ENCODE data around the gene RSRC1.

DNA sequence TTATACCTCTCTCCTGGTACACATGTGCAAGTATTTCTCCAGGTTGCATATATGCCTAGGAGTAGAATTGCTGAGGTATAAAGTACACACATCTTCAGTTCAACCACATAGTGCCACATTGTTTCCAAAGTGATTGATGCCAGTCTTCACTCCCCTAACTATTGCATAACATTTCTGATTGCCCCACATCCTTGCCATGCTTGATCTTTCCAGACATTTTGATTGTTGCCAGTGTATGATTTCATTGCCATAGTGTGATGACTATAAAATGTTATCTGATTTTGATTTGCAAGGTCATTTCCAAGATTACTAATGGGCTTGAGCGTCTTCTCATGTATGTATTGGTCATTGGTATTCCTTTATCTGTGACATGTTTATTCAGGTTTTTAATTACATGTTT is 400.0 kb downstream of the RSRC1 start:
- TF ChIP-seq, protein P1, sequence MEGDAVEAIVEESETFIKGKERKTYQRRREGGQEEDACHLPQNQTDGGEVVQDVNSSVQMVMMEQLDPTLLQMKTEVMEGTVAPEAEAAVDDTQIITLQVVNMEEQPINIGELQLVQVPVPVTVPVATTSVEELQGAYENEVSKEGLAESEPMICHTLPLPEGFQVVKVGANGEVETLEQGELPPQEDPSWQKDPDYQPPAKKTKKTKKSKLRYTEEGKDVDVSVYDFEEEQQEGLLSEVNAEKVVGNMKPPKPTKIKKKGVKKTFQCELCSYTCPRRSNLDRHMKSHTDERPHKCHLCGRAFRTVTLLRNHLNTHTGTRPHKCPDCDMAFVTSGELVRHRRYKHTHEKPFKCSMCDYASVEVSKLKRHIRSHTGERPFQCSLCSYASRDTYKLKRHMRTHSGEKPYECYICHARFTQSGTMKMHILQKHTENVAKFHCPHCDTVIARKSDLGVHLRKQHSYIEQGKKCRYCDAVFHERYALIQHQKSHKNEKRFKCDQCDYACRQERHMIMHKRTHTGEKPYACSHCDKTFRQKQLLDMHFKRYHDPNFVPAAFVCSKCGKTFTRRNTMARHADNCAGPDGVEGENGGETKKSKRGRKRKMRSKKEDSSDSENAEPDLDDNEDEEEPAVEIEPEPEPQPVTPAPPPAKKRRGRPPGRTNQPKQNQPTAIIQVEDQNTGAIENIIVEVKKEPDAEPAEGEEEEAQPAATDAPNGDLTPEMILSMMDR (IDR thresholded peaks at IDR 0.05; ENCODE audit: insufficient read depth, low read length, poor library complexity, severe bottlenecking): no peak
- TF ChIP-seq EZH2phosphoT487 (conservative IDR thresholded peaks at IDR 0.05; ENCODE audit: low read length): no peak

All from SU-DHL-6 (cell line).